Neural crest cell (in vitro differentiated cells): ENCODE results near the gene MLKL. TPM values are rescaled to one million over a fixed set of nuclear protein-coding genes. Genes with fewer than 3 reads are reported as not detected.
"Not testable (repeated sequence)": the region's sequence is repeated elsewhere in the genome, so short reads cannot be mapped to it uniquely, and the experiment has no call there.

ENCODE experiments used
- DNase-seq: peaks from one replicate; pipeline ENCODE4 v3.0.0; 2021; ENCODE audit warnings: low read depth, mixed read lengths, low spot score
- H3K27ac Mint-ChIP-seq: one replicate; pipeline ENCODE4 v1.8.0; 2021; ENCODE audit warnings: mild to moderate bottlenecking, mixed read lengths; ENCODE audit not compliant: unreplicated experiment
- H3K27me3 Mint-ChIP-seq: 2 replicates; pipeline ENCODE4 v1.8.0; 2021; ENCODE audit warnings: low read depth, mild to moderate bottlenecking, mixed read lengths
- H3K36me3 Mint-ChIP-seq: 2 replicates; pipeline ENCODE4 v1.8.0; 2021; ENCODE audit warnings: low read depth, mild to moderate bottlenecking, mixed read lengths
- H3K4me1 Mint-ChIP-seq: 2 replicates; pipeline ENCODE4 v1.8.0; 2021; ENCODE audit warnings: mixed read lengths
- H3K4me3 Mint-ChIP-seq: one replicate; pipeline ENCODE4 v1.8.0; 2021; ENCODE audit warnings: mild to moderate bottlenecking, mixed read lengths
- H3K9me3 Mint-ChIP-seq: 2 replicates; pipeline ENCODE4 v1.8.0; 2021; ENCODE audit warnings: mixed read lengths
- CTCF ChIP-seq: fragments of 200-600 bp; sonication (generic); conservative IDR thresholded peaks from 2 replicates; pipeline ENCODE4 v1.5.0; 2021; ENCODE audit warnings: antibody characterized with exemption, mild to moderate bottlenecking
- total RNA-seq: library from RNA; stranded (reverse); gene quantifications from 2 replicates; pipeline ENCODE4 v1.2.1, GENCODE V29; 2021

Gene MLKL
- total RNA-seq, 1 donor from 2014 or later: not detected

GRCh38 chr16:74677868-74678267 is 22.8 kb downstream of the MLKL start:
- Mint-ChIP-seq H3K9me3 (no peaks in the 10 kb centered on the region), H3K4me3 (no peak overlapping the region), H3K27ac (no peak overlapping the region), H3K4me1 (peaks cover 15% of the 10 kb centered on the region), H3K27me3 (peaks cover 6% of the 10 kb centered on the region), H3K36me3 (no peaks in the 10 kb centered on the region)
- DNase-seq: no peak
- no peak for TF ChIP-seq CTCF

- no peak overlapping the region for H3K27ac Mint-ChIP-seq
- H3K36me3 Mint-ChIP-seq: peaks cover 7% of the 10 kb centered on the region
- H3K4me1 Mint-ChIP-seq: peaks cover 6% of the 10 kb centered on the region
- no peak for TF ChIP-seq CTCF
- DNase-seq: no peak
- H3K27me3 Mint-ChIP-seq: peaks cover 19% of the 10 kb centered on the region
- H3K4me3 Mint-ChIP-seq: no peak overlapping the region
- H3K9me3 Mint-ChIP-seq: peaks cover 7% of the 10 kb centered on the region
These were observed 26.8 kb downstream of the MLKL start for GRCh38 chr16:74673876-74674275.

GRCh38 chr16:74668877-74669276 is 31.8 kb downstream of the MLKL start:
- H3K36me3 Mint-ChIP-seq: peaks cover 27% of the 10 kb centered on the region
- H3K27ac Mint-ChIP-seq: not testable (repeated sequence)

GRCh38 chr16:74667255-74667700 is 33.4 kb downstream of the MLKL start:
- DNase-seq: peak; percentile 23
- TF ChIP-seq CTCF: no peak
- peak overlapping the region; percentile 96 for H3K4me3 Mint-ChIP-seq
- H3K36me3 Mint-ChIP-seq: peaks cover 36% of the 10 kb centered on the region
- H3K9me3 Mint-ChIP-seq: peaks cover 20% of the 10 kb centered on the region
- H3K4me1 Mint-ChIP-seq: peaks cover 21% of the 10 kb centered on the region
- H3K27me3 Mint-ChIP-seq: peaks cover 7% of the 10 kb centered on the region
- peak overlapping the region; percentile 95 for H3K27ac Mint-ChIP-seq

More at GRCh38 chr16:74668877-74669276, 31.8 kb downstream of the MLKL start:
- Mint-ChIP-seq H3K9me3 (peaks cover 20% of the 10 kb centered on the region), H3K27me3 (peaks cover 15% of the 10 kb centered on the region), H3K4me1 (peaks cover 21% of the 10 kb centered on the region)
- H3K4me3 Mint-ChIP-seq, DNase-seq: not testable (repeated sequence)

- peak within 1 kb of the TSS; percentile 95 for H3K27ac Mint-ChIP-seq
- H3K9me3 Mint-ChIP-seq: peaks cover 20% of the 10 kb centered on the region
- H3K36me3 Mint-ChIP-seq: peaks cover 39% of the 10 kb centered on the region
- H3K27me3 Mint-ChIP-seq: peaks cover 2% of the 10 kb centered on the region
- peak within 1 kb of the TSS; percentile 96 for H3K4me3 Mint-ChIP-seq
- TF ChIP-seq CTCF: no peak
- peak; percentile 88 for DNase-seq
- H3K4me1 Mint-ChIP-seq: peaks cover 23% of the 10 kb centered on the region
These were observed 34.0 kb downstream of the MLKL start, which contains the start of gene RFWD3 for GRCh38 chr16:74666425-74667254. TSS of gene RFWD3 (minus strand) at chr16:74666877. CDS start at chr16:74661449, 5,428 bp downstream.

GRCh38 chr16:74666010-74666421 is 34.6 kb downstream of the MLKL start:
- Mint-ChIP-seq H3K36me3 (peaks cover 41% of the 10 kb centered on the region), H3K4me3 (peak overlapping the region; percentile 82), H3K4me1 (peaks cover 23% of the 10 kb centered on the region), H3K27me3 (no peaks in the 10 kb centered on the region), H3K27ac (no peak overlapping the region), H3K9me3 (peaks cover 20% of the 10 kb centered on the region)
- TF ChIP-seq CTCF: no peak
- DNase-seq: no peak
